Choroid plexus epithelial cell (primary cell): ENCODE results near the gene ZSWIM1.

ENCODE experiments used
- DNase-seq: peaks from one replicate; pipeline ENCODE4 v3.0.0-alpha.2; 2010; ENCODE audit warnings: low read depth
- H3K4me3 ChIP-seq: 2 replicates; pipeline ENCODE4 v1.5.1; 2011; ENCODE audit warnings: low read depth, mild to moderate bottlenecking, control low read depth, low read length, moderate library complexity
- CTCF ChIP-seq: conservative IDR thresholded peaks from 2 replicates; pipeline ENCODE4 v1.5.1; 2011; ENCODE audit warnings: low read depth, mild to moderate bottlenecking, control low read depth, inconsistent platforms, low read length, moderate library complexity

The ZSWIM1 gene

DNA sequence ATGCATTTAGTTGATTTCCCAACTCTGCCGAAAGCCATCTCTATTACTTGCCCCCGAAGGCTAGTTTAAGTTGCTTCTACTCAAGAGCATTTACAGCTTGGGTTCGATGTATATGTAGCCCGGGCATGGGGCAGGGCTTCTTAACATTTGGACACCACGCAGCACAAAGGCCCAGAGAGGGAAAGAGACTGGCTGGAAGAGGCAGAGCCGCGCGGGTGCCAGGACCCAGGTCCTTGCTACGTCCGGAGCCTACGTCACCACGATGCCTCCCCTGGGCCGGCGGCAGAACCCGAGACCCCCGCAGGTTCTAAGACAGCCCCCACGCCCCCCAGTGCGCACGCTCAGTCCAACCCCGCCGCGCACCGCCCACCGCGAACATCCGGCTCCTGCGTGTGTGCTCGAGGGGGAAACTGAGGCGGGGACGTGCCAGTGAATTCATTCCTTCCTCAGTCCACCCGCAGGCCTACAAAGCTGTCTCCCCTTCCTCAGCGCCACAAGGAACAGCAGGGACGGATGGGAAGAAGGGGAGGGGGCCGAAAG, 53.1 kb downstream of the ZSWIM1 start:
- peak; percentile 53 for DNase-seq
- H3K4me3 ChIP-seq: peak overlapping the region; percentile 98
- TF ChIP-seq CTCF: no peak
